Neuron (in vitro differentiated cells): ENCODE measurements around the gene SAE1.

Source experiments
- H2AFZ ChIP-seq: one replicate; pipeline ENCODE4 v1.6.1; 2013; ENCODE audit warnings: low read depth, mild to moderate bottlenecking, inconsistent platforms, low read length, moderate library complexity
- H3K27me3 ChIP-seq: one replicate; pipeline ENCODE4 v1.6.1; 2013; ENCODE audit warnings: low read length; ENCODE audit not compliant: insufficient read depth
- H3K36me3 ChIP-seq: one replicate; pipeline ENCODE4 v1.6.1; 2013; ENCODE audit warnings: low read length; ENCODE audit not compliant: insufficient read depth
- H3K4me1 ChIP-seq: one replicate; pipeline ENCODE4 v1.6.1; 2013; ENCODE audit warnings: low read length; ENCODE audit not compliant: insufficient read depth
- H3K4me3 ChIP-seq: 2 replicates; pipeline ENCODE4 v1.5.1; 2013; ENCODE audit warnings: mild to moderate bottlenecking, low read length, moderate library complexity
- H3K9me3 ChIP-seq: one replicate; pipeline ENCODE4 v1.6.1; 2013; ENCODE audit warnings: low read length

Gene SAE1

DNA sequence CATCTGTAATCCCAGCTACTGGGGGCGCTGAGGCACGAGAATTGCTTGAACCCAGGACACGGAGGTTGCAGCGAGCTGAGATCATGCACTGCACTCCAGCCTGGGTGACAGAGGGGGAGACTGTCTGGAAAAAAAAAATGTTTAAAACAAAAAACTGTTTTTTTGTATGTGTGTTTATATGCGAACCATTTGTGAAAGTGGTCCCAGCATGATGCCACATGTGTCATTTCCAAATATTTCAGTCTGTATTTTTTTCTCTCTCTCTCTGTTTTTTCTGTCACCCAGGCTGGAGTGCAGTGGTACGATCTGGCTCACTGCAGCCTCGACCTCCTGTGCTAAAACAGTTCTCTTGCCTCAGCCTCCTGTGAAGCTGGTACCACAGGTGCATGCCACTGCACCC, 37.4 kb downstream of the SAE1 start:
- no peak overlapping the region for H3K4me3 ChIP-seq
- no peaks in the 10 kb centered on the region for H3K4me1 ChIP-seq
- no peak overlapping the region for H2AFZ ChIP-seq
- H3K9me3 ChIP-seq = no peaks in the 10 kb centered on the region
- H3K27me3 ChIP-seq = no peaks in the 10 kb centered on the region
- peaks cover 63% of the 10 kb centered on the region for H3K36me3 ChIP-seq

DNA sequence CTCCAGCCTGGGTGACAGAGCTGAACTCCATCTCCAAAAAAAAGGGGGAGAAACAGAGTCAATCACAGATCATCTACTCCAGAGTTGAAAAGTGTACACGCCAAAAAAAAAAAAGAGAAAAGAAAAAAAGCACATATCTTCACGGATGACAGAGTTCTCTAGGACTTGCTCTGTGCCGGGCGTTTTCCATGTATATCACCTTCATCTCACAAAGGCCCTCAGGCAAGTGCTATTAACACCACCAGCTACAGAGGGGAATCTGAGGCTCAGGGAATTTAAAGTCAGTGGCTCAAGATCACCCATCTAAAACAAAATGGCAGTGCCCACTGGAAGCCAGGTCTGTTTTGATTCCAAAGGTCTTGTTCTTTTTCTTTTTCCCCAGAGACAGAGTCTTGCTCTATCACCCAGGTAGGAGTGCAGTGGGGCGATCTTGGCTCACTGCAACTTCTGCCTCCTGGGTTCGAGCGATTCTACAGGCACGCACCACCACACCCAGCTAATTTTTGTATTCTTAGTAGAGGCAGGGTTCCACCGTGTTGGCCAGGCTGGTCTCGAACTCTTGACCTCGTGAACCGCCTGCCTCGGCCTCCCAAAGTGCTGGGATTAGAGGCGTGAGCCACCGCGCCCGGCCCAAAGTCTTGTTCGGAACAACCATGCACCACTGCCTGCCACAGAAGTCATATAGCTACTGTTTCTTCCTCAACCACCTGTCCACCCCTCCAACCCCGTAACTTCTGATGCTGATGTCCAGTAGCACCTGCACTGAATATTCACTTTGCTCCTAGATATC, 42.2 kb downstream of the SAE1 start:
- Histone ChIP-seq H3K4me3 (no peak overlapping the region), H2AFZ (no peak overlapping the region), H3K4me1 (no peaks in the 10 kb centered on the region), H3K27me3 (no peaks in the 10 kb centered on the region), H3K9me3 (no peaks in the 10 kb centered on the region), H3K36me3 (peaks cover 77% of the 10 kb centered on the region)

DNA sequence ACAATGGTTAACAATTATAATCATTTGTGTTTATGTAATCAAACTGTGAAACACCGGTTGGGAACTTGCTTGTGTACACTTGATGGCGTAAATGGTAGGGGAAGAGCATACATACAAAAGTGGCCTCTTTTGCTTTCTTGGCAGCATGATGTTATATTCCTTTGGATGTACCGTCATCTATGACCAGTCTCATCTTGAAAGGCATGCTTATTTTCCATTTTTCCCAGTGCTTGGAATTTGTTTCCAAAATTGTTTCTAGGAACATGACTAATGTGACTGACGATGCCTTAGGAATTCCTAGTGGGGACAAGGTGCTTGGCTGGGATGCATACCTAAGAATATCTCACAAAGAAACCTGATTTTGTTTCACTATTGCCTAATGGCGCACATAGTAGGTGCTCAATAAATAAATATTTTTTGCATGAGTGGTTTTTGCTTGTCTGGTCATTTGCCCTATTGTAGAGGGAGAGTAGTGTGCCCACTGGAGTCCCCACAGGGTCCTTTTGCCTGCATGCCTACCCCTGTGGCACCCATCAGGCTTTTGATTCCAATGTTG, 45.5 kb downstream of the SAE1 start:
- peaks cover 71% of the 10 kb centered on the region for H3K36me3 ChIP-seq

DNA sequence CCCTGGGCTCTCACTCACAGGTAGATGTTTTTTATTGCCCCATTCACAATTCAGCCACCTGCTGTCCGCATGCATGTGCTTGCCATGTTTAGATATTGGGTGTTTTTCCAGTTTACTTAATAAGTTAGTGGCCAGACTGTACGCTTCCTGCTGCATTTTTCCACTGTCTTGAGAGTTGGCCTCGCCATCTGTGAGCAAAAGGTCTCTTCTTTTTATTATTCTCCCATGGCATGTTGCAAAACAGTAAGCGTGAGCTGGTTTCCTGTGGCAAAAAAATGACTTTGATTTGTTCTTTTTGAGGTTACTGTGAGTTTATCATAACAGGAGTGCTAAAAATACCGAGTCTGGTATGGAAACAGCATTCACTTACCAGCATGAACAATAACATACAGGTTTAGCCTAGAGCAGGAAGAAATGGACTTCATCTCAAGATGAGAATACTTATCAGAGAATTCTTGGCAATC, 46.0 kb downstream of the SAE1 start:
- Histone ChIP-seq H3K4me3 (no peak overlapping the region), H3K36me3 (peaks cover 71% of the 10 kb centered on the region), H3K27me3 (no peaks in the 10 kb centered on the region), H2AFZ (no peak overlapping the region), H3K4me1 (no peaks in the 10 kb centered on the region), H3K9me3 (no peaks in the 10 kb centered on the region)

More for the DNA sequence above, 45.5 kb downstream of the SAE1 start:
- Histone ChIP-seq H2AFZ (no peak overlapping the region), H3K9me3 (no peaks in the 10 kb centered on the region), H3K4me1 (no peaks in the 10 kb centered on the region), H3K4me3 (no peak overlapping the region), H3K27me3 (no peaks in the 10 kb centered on the region)

DNA sequence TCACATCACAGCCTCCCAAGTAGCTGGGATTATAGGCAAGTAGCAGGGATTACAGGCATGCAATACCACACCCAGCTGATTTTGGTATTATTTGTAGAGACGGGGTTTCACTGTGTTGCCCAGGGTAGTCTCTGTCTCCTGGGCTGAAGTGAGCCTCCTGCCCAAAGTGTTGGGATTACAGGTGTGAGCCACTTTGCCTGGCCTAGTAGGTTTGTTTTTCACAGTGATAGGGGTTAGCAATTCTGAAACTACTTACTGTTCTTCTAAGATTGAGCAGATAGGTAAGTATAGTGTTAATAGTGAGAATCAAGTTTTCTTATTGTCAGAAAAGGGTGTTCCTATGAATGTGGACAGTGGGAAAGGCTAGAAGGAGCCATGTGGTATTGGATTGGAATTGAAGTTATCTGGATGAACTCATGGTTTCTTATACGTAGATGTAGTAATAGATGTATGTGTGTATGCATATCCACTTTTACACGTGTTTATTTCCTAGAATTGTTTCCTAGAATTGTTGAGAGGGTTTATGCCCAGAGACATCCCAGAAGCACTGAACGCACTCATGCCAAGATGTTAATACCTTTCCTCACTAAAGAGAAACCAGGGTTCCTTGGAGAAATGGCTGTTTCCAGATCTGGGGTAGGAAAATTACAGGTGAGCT, 49.1 kb downstream of the SAE1 start:
- Histone ChIP-seq H3K36me3 (peaks cover 72% of the 10 kb centered on the region), H3K4me1 (no peaks in the 10 kb centered on the region), H3K4me3 (no peak overlapping the region), H2AFZ (no peak overlapping the region), H3K27me3 (no peaks in the 10 kb centered on the region), H3K9me3 (no peaks in the 10 kb centered on the region)

DNA sequence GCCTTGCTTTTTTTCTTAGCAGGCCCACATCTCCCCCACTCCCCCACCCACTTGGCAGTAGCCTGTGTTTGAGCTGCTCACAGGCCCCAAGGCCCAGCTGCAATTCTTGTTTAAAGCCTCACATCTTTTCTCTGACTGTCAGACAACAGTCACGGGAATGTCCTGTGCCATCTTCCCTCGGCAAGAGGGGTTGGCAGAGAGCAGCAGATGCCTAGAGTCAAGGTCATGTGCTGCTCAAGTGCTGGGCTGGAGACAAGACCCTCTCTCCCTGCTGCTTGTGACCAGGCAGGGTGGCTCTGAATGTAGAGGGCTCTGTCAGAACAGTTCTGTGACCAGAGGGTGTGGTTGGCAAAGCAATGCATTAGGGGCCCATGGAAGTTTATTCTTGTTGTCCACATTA, 53.0 kb downstream of the SAE1 start:
- no peaks in the 10 kb centered on the region for H3K27me3 ChIP-seq
- peaks cover 46% of the 10 kb centered on the region for H3K36me3 ChIP-seq
- peaks cover 4% of the 10 kb centered on the region for H3K4me1 ChIP-seq
- no peak overlapping the region for H2AFZ ChIP-seq
- no peaks in the 10 kb centered on the region for H3K9me3 ChIP-seq
- H3K4me3 ChIP-seq = no peak overlapping the region

DNA sequence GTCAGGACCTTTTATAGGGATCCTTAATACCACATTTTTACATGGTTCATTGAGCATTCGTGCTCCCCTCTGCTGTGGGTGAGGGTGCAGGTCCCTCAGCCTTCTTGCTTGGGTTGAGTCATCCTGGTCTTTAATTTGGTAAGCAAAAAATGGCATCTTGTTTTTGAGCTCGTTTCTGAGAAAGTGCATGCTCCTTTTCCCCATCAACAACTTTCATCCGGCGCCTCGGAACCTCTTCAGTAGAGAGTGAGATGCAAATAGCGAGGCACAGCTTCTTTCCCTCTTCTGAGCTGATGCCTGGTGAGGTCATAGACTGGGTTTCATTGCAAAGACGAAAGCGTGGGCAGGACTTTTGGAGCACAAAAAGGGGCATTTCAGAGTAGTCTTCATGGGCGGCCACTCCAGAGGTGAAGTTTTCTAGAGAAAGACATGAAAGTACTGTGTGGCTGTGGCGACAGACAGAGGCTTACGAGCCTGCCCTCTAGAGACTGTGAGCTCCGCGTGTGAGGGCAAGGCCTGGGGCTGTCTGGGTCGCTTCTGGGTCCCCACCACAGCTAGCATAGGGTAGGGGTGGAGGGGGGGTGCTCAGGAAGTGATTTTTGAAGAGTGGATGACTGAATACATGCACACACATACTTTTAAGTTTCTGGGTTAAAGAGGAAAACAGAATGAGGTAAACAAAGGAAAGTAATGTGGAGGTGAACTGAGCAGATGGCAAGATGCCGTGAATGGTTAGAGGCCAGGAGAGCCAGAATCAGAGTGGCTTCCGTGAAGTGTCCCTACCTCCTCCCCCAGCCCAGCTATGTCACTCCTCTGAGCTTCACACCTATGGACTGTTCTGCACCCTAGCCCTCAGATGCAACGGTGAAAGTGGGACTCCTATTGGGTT, 56.1 kb downstream of the SAE1 start:
- H3K36me3 ChIP-seq = peaks cover 40% of the 10 kb centered on the region
- H3K4me1 ChIP-seq = peaks cover 18% of the 10 kb centered on the region
- no peaks in the 10 kb centered on the region for H3K27me3 ChIP-seq

DNA sequence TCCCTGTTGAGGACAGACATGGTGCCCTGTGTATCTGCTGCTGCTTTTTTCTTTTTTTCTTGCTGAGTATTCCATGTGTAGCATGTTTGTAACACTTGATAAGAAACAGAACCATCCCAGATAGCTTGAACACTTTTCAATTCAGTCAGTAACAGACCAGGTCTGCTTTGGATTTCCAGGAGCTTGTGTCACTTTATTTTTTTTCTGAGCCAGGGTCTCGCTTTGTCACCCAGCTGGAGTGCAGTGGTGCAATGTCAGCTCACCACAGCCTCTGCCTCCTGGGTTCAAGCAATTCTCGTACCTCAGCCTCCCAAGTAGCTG, 56.7 kb downstream of the SAE1 start:
- Histone ChIP-seq H3K9me3 (no peaks in the 10 kb centered on the region), H3K4me3 (no peak overlapping the region), H3K4me1 (peaks cover 18% of the 10 kb centered on the region), H3K27me3 (no peaks in the 10 kb centered on the region), H3K36me3 (peaks cover 39% of the 10 kb centered on the region), H2AFZ (no peak overlapping the region)

More for the DNA sequence above, 56.1 kb downstream of the SAE1 start:
- Histone ChIP-seq H2AFZ (no peak overlapping the region), H3K9me3 (no peaks in the 10 kb centered on the region), H3K4me3 (no peak overlapping the region)

DNA sequence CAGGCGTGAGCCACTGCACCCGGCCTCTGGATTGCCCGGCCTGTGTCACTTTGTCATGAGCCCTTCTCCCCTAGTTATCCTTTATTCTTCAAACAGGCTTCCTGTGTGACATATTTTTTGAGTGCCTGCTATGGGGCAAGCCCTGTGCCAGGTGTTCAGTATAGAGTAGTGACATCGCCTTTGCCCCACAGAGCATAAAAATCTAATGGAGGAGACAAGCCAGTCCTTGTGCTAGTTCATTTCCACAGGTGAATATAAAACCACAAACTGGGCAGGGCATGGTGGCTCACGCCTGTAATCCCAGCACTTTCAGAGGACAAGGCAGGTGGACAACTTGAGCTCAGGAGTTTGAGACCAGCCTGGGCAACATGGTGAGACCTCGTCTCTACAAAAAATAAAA, 57.2 kb downstream of the SAE1 start:
- Histone ChIP-seq H3K9me3 (no peaks in the 10 kb centered on the region), H3K36me3 (peaks cover 34% of the 10 kb centered on the region), H3K27me3 (no peaks in the 10 kb centered on the region), H3K4me1 (peaks cover 18% of the 10 kb centered on the region), H2AFZ (no peak overlapping the region), H3K4me3 (no peak overlapping the region)

DNA sequence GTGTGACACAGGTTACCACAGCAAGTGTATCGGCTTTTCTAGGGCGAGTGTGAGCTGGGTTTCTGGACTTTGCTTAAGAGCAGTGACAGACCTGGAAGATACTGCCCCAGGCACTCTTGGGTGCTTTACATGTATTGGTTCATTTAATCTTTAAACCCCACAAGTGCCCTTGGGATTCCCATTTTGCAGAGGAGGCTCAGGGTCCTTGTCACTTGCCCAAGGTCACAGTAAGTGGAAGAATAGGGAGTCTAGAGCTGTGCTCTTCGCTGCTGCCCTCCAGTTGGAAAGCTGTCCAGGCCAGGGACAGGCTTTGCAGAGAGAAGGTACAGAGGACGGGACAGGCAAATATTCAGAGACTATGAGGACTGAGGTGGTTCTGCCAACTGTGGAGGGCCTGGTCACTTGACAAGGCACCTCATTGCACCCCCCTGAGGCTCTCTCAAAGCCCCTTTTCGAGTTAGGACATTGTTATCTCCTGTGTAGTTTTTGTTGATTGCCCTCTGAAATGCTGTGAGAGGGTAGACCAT, 57.9 kb downstream of the SAE1 start:
- H3K36me3 ChIP-seq = peaks cover 27% of the 10 kb centered on the region
- no peak overlapping the region for H3K4me3 ChIP-seq
- H3K9me3 ChIP-seq = no peaks in the 10 kb centered on the region
- H3K4me1 ChIP-seq = peaks cover 18% of the 10 kb centered on the region
- H2AFZ ChIP-seq = no peak overlapping the region
- no peaks in the 10 kb centered on the region for H3K27me3 ChIP-seq

DNA sequence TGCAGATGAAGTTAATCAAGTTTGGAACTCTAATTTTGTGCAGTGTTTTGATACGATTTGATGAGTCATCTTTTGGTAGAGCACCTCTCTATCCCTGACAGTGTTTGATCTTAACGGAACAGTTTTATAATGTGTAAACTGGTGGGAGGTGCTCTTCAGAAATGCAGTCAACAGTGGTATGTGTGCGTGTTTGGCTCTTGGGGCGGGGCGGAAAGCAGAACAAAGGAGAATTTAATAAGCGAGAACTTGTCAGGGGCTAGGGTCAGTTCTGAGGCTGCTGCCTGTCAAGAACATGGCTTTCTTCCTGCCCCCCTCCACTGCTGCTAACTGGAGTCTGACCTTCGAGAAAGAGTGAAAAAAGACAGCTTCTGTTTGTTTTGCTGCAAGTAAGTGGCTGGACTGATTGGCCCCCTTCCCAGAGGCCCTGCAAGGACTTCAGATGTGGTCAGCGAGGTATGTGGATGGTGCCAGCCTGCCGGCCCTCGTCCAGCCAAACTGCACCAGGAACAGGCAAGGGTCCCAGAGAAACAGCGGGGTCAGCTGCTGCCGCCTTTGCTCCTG, 59.6 kb downstream of the SAE1 start:
- Histone ChIP-seq H3K9me3 (no peaks in the 10 kb centered on the region), H3K27me3 (no peaks in the 10 kb centered on the region), H3K4me3 (no peak overlapping the region), H2AFZ (no peak overlapping the region), H3K4me1 (peaks cover 18% of the 10 kb centered on the region), H3K36me3 (peaks cover 21% of the 10 kb centered on the region)

DNA sequence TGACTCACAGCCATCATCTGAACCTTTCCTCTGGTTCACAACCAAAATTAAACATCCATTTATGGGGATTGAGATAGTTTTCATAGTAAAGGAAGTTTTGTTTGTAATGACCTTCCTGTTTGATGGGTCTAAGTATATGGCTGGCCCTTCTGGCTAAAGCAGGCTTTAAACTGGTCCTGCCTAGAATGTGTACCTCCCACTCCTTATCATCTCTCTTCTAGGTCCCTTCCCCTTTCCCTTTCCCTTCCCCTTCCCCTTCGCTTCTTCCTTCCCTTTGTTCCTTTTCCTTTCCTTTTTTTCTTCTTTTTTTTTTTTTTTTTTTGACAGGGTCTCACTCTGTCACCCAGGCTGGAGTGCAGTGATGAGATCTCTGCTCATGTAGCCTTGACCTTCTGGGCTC, 64.8 kb downstream of the SAE1 start:
- Histone ChIP-seq H3K9me3 (no peaks in the 10 kb centered on the region), H3K36me3 (peaks cover 41% of the 10 kb centered on the region), H3K27me3 (no peaks in the 10 kb centered on the region), H3K4me3 (no peak overlapping the region), H3K4me1 (peaks cover 6% of the 10 kb centered on the region), H2AFZ (no peak overlapping the region)
